Activated T-helper 2 cell treated with anti-CD3 and anti-CD28 coated beads, Interferon-gamma antibody, Interleukin-2, Interleukin-4, amounts not matched to agents 10 μg/mL and 5 μg/mL and 100 μg/mL, durations not matched to agents 14 hours and 24 hours and 36 hours (primary cell): ENCODE measurements around the gene ARFGEF2. TPM values are rescaled to one million over a fixed set of nuclear protein-coding genes. Genes with fewer than 3 reads are reported as not detected.
"Not testable (repeated sequence)": the region's sequence is repeated elsewhere in the genome, so short reads cannot be mapped to it uniquely, and the experiment has no call there.

Experiments used
- DNase-seq: peaks from one replicate; pipeline ENCODE4 v3.0.0; 2021; ENCODE audit warnings: low spot score
- H3K27ac Mint-ChIP-seq: one replicate; pipeline ENCODE4 v1.8.0; 2021; ENCODE audit warnings: mixed read lengths
- H3K27me3 Mint-ChIP-seq: one replicate; pipeline ENCODE4 v1.8.0; 2021; ENCODE audit warnings: low read depth, mixed read lengths
- H3K36me3 Mint-ChIP-seq: one replicate; pipeline ENCODE4 v1.8.0; 2021; ENCODE audit warnings: low read depth, mixed read lengths
- H3K4me1 Mint-ChIP-seq: one replicate; pipeline ENCODE4 v1.8.0; 2021; ENCODE audit warnings: low read depth, mixed read lengths
- H3K4me3 Mint-ChIP-seq: one replicate; pipeline ENCODE4 v1.8.0; 2021; ENCODE audit warnings: low read depth, mild to moderate bottlenecking, moderate library complexity, mixed read lengths
- H3K9me3 Mint-ChIP-seq: one replicate; pipeline ENCODE4 v1.8.0; 2021; ENCODE audit warnings: mixed read lengths
- intact Hi-C: fragments of 100-400 bp; cut with micrococcal nuclease; formaldehyde crosslinking; loops from one replicate; pipeline ENCODE4 v1.15.1; 2023
- total RNA-seq: library from RNA; stranded (reverse); gene quantifications from 2 replicates; pipeline ENCODE4 v1.2.3, GENCODE V29; 2022

ARFGEF2 gene
- total RNA-seq, result 31.8 and 32.6 TPM in 2 replicates

GRCh38 chr20:48921168-48921882 is at the start of gene ARFGEF2:
Gene ARFGEF2 (plus strand): TSS chr20:48921711. CDS start chr20:48921890, 179 bp downstream.
- H3K36me3 Mint-ChIP-seq, result no peaks in the 10 kb centered on the region
- intact Hi-C loops, result loop anchor here (5.0 kb wide), 1 partner anchor 99 kb away; no protein-coding TSS in a partner anchor
- no peaks in the 10 kb centered on the region for H3K9me3 Mint-ChIP-seq
- DNase-seq, result peak; percentile 92
- peaks cover 31% of the 10 kb centered on the region for H3K4me1 Mint-ChIP-seq
- H3K4me3 Mint-ChIP-seq, result peak within 1 kb of the TSS; percentile 94
- peak within 1 kb of the TSS; percentile 96 for H3K27ac Mint-ChIP-seq
- no peaks in the 10 kb centered on the region for H3K27me3 Mint-ChIP-seq

GRCh38 chr20:48875233-48875913 is 46.1 kb upstream of the ARFGEF2 start:
- H3K27ac Mint-ChIP-seq, result no peak overlapping the region
- H3K27me3 Mint-ChIP-seq, result no peaks in the 10 kb centered on the region
- H3K36me3 Mint-ChIP-seq, result peaks cover 5% of the 10 kb centered on the region
- H3K4me1 Mint-ChIP-seq, result peaks cover 8% of the 10 kb centered on the region
- no peak overlapping the region for H3K4me3 Mint-ChIP-seq
- DNase-seq, result no peak
- intact Hi-C loops, result no loop called here
- peaks cover 4% of the 10 kb centered on the region for H3K9me3 Mint-ChIP-seq

GRCh38 chr20:48875914-48876240 is 45.6 kb upstream of the ARFGEF2 start:
- no peak for DNase-seq
- no peaks in the 10 kb centered on the region for H3K27me3 Mint-ChIP-seq
- peaks cover 8% of the 10 kb centered on the region for H3K4me1 Mint-ChIP-seq
- peaks cover 4% of the 10 kb centered on the region for H3K9me3 Mint-ChIP-seq
- intact Hi-C loops, result no loop called here
- no peak overlapping the region for H3K27ac Mint-ChIP-seq
- no peak overlapping the region for H3K4me3 Mint-ChIP-seq
- H3K36me3 Mint-ChIP-seq, result peaks cover 5% of the 10 kb centered on the region

GRCh38 chr20:48877304-48877703 is 44.2 kb upstream of the ARFGEF2 start:
- no peak overlapping the region for H3K4me3 Mint-ChIP-seq

GRCh38 chr20:48878534-48879248 is 42.8 kb upstream of the ARFGEF2 start:
- Mint-ChIP-seq H3K4me1 (no peaks in the 10 kb centered on the region), H3K27me3 (peaks cover 3% of the 10 kb centered on the region), H3K36me3 (no peaks in the 10 kb centered on the region), H3K9me3 (no peaks in the 10 kb centered on the region), H3K27ac (no peak overlapping the region), H3K4me3 (no peak overlapping the region)
- intact Hi-C loops, result no loop called here
- DNase-seq, result no peak

More at GRCh38 chr20:48877304-48877703, 44.2 kb upstream of the ARFGEF2 start:
- Mint-ChIP-seq H3K4me1 (peaks cover 5% of the 10 kb centered on the region), H3K27me3 (no peaks in the 10 kb centered on the region), H3K27ac (no peak overlapping the region), H3K9me3 (peaks cover 4% of the 10 kb centered on the region), H3K36me3 (peaks cover 5% of the 10 kb centered on the region)
- DNase-seq, result no peak
- intact Hi-C loops, result no loop called here

GRCh38 chr20:48879612-48880245 is 41.8 kb upstream of the ARFGEF2 start:
- H3K27ac Mint-ChIP-seq, result no peak overlapping the region
- DNase-seq, result no peak
- H3K36me3 Mint-ChIP-seq, result no peaks in the 10 kb centered on the region
- no peak overlapping the region for H3K4me3 Mint-ChIP-seq
- intact Hi-C loops, result no loop called here
- no peaks in the 10 kb centered on the region for H3K9me3 Mint-ChIP-seq
- H3K4me1 Mint-ChIP-seq, result no peaks in the 10 kb centered on the region
- peaks cover 3% of the 10 kb centered on the region for H3K27me3 Mint-ChIP-seq

GRCh38 chr20:48880331-48880730 is 41.2 kb upstream of the ARFGEF2 start:
- Mint-ChIP-seq H3K36me3 (no peaks in the 10 kb centered on the region), H3K9me3 (no peaks in the 10 kb centered on the region), H3K4me1 (no peaks in the 10 kb centered on the region), H3K4me3 (no peak overlapping the region), H3K27ac (no peak overlapping the region), H3K27me3 (peaks cover 3% of the 10 kb centered on the region)
- no peak for DNase-seq
- intact Hi-C loops, result no loop called here

- H3K4me1 Mint-ChIP-seq, result no peaks in the 10 kb centered on the region
Observed at GRCh38 chr20:48880981-48881657, 40.4 kb upstream of the ARFGEF2 start.

GRCh38 chr20:48885237-48885636 is 36.3 kb upstream of the ARFGEF2 start:
- intact Hi-C loops, result no loop called here
- Mint-ChIP-seq H3K27me3 (peaks cover 7% of the 10 kb centered on the region), H3K36me3 (no peaks in the 10 kb centered on the region), H3K4me1 (no peaks in the 10 kb centered on the region), H3K27ac (no peak overlapping the region), H3K9me3 (no peaks in the 10 kb centered on the region), H3K4me3 (no peak overlapping the region)
- DNase-seq, result no peak

More at GRCh38 chr20:48880981-48881657, 40.4 kb upstream of the ARFGEF2 start:
- DNase-seq, result no peak
- Mint-ChIP-seq H3K27me3 (peaks cover 3% of the 10 kb centered on the region), H3K36me3 (no peaks in the 10 kb centered on the region), H3K4me3 (no peak overlapping the region), H3K9me3 (no peaks in the 10 kb centered on the region), H3K27ac (no peak overlapping the region)
- intact Hi-C loops, result no loop called here

GRCh38 chr20:48886194-48886593 is 35.3 kb upstream of the ARFGEF2 start:
- Mint-ChIP-seq H3K4me1 (no peaks in the 10 kb centered on the region), H3K27ac (no peak overlapping the region), H3K36me3 (no peaks in the 10 kb centered on the region), H3K9me3 (no peaks in the 10 kb centered on the region), H3K4me3 (no peak overlapping the region), H3K27me3 (peaks cover 11% of the 10 kb centered on the region)
- intact Hi-C loops, result no loop called here
- DNase-seq, result no peak

- intact Hi-C loops, result no loop called here
- no peaks in the 10 kb centered on the region for H3K4me1 Mint-ChIP-seq
- no peaks in the 10 kb centered on the region for H3K36me3 Mint-ChIP-seq
- H3K27me3 Mint-ChIP-seq, result peaks cover 11% of the 10 kb centered on the region
- H3K4me3 Mint-ChIP-seq, result no peak overlapping the region
- no peaks in the 10 kb centered on the region for H3K9me3 Mint-ChIP-seq
- no peak for DNase-seq
- H3K27ac Mint-ChIP-seq, result no peak overlapping the region
Observed at GRCh38 chr20:48886811-48887210, 34.7 kb upstream of the ARFGEF2 start.

GRCh38 chr20:48888517-48888916 is 33.0 kb upstream of the ARFGEF2 start:
- H3K4me3 Mint-ChIP-seq, H3K27ac Mint-ChIP-seq, intact Hi-C loops, H3K4me1 Mint-ChIP-seq, H3K36me3 Mint-ChIP-seq, H3K9me3 Mint-ChIP-seq, DNase-seq: not testable (repeated sequence)
- H3K27me3 Mint-ChIP-seq, result peaks cover 13% of the 10 kb centered on the region
